Memory B cell (primary cell): ENCODE results near the gene RBPJ.

Experiments used
- ATAC-seq: fragments of 150-1000 bp; cut with Tn5 transposase; 2 replicates; pipeline ENCODE4 v1.10.0; 2021; ENCODE audit warnings: low read depth, mild to moderate bottlenecking, moderate library complexity
- DNase-seq, 2 donors: peaks; one replicate each; pipeline ENCODE4 v3.0.0; 2022; ENCODE audit warnings: low spot score in 2 of 2
- H3K27ac Mint-ChIP-seq: one replicate; pipeline ENCODE4 v1.8.0; 2022; ENCODE audit warnings: mild to moderate bottlenecking, moderate library complexity, mixed read lengths
- H3K27me3 Mint-ChIP-seq: one replicate; pipeline ENCODE4 v1.8.0; 2022; ENCODE audit warnings: mixed read lengths
- H3K36me3 Mint-ChIP-seq: one replicate; pipeline ENCODE4 v1.8.0; 2022; ENCODE audit warnings: mild to moderate bottlenecking, mixed read lengths
- H3K4me1 Mint-ChIP-seq: one replicate; pipeline ENCODE4 v1.8.0; 2022; ENCODE audit warnings: mixed read lengths
- H3K4me3 Mint-ChIP-seq: one replicate; pipeline ENCODE4 v1.8.0; 2022; ENCODE audit warnings: mild to moderate bottlenecking, moderate library complexity, mixed read lengths
- H3K9me3 Mint-ChIP-seq: one replicate; pipeline ENCODE4 v1.8.0; 2022; ENCODE audit warnings: mixed read lengths

The RBPJ gene

DNA sequence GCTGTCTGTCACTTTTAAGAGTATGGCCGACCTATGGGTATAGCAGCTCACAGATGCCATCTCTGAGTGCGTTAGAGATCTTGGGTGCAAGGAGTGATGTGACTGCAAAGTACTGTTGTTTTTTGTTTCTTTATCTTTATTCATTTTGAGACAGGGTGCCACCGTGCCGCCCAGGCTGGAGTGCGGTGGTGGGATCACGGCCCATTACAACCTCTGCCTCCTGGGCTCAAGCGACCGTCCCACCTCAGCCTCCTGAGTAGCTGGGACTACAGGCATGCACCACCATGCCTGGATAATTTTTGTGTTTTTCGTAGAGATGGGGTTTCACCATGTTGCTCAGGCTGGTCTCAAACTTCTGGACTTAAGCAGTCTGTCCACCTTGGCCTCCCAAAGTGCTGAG is 98.0 kb downstream of the RBPJ start:
- Mint-ChIP-seq H3K36me3 (peaks cover 28% of the 10 kb centered on the region), H3K27ac (no peak overlapping the region), H3K4me3 (no peak overlapping the region), H3K9me3 (no peaks in the 10 kb centered on the region), H3K4me1 (no peaks in the 10 kb centered on the region), H3K27me3 (no peaks in the 10 kb centered on the region)
- ATAC-seq: no peak
- DNase-seq: no peak

DNA sequence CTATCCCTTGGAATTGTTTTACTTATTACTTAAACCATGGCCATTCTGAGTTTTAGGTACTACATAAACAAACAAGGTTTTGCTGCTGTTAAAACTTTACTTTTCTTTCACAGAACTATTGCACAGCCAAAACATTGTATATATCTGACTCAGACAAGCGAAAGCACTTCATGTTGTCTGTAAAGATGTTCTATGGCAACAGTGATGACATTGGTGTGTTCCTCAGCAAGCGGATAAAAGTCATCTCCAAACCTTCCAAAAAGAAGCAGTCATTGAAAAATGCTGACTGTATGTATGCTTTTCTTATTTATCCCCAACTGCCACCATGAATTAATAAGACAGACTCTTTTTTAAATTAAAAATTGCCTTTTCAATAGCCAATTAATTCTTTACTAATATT is 99.6 kb downstream of the RBPJ start:
- H3K4me1 Mint-ChIP-seq: no peaks in the 10 kb centered on the region
- H3K36me3 Mint-ChIP-seq: peaks cover 26% of the 10 kb centered on the region
- no peaks in the 10 kb centered on the region for H3K27me3 Mint-ChIP-seq
- no peak overlapping the region for H3K27ac Mint-ChIP-seq
- no peak for ATAC-seq
- no peak for DNase-seq
- H3K4me3 Mint-ChIP-seq: no peak overlapping the region
- no peaks in the 10 kb centered on the region for H3K9me3 Mint-ChIP-seq

DNA sequence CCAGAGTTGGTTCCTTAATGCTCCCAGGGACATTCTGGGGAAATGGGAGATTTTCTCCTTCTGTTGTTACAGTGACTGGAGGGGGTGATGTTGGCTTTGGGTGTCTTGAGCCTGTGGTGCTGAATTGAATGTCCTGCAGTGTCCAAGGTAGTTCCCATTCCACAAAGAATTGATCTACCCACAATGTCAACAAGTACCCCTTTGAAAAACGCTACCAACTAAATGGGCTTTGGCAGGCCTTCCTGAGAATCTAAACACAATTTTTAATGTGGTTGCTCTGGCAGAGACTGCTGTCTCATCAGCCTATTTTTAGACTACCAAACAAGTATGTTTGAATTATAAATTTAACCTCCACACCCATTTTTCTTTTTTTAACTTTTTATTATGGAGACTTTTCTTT is 100.1 kb downstream of the RBPJ start:
- DNase-seq (no peak), ATAC-seq (no peak)
- peaks cover 24% of the 10 kb centered on the region for H3K36me3 Mint-ChIP-seq

DNA sequence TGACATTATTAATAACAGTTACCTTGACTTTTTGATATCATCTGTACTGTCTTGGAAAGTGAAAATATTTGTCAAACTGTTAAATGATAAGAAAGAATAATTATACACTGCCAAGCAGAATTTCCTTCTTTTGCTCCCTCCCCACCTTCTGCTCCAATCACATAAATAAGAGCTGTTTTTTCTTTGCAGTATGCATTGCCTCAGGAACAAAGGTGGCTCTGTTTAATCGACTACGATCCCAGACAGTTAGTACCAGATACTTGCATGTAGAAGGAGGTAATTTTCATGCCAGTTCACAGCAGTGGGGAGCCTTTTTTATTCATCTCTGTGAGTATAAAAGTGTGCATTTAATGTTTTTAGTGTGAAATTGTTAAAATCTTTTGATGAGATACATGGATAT is 103.3 kb downstream of the RBPJ start:
- DNase-seq (no peak), ATAC-seq (no peak)
- H3K27me3 Mint-ChIP-seq: no peaks in the 10 kb centered on the region
- H3K27ac Mint-ChIP-seq: no peak overlapping the region
- no peak overlapping the region for H3K4me3 Mint-ChIP-seq
- no peaks in the 10 kb centered on the region for H3K4me1 Mint-ChIP-seq
- peaks cover 33% of the 10 kb centered on the region for H3K36me3 Mint-ChIP-seq
- H3K9me3 Mint-ChIP-seq: no peaks in the 10 kb centered on the region

More for the DNA sequence above, 100.1 kb downstream of the RBPJ start:
- Mint-ChIP-seq H3K27me3 (no peaks in the 10 kb centered on the region), H3K4me3 (no peak overlapping the region), H3K9me3 (no peaks in the 10 kb centered on the region), H3K4me1 (no peaks in the 10 kb centered on the region), H3K27ac (no peak overlapping the region)

DNA sequence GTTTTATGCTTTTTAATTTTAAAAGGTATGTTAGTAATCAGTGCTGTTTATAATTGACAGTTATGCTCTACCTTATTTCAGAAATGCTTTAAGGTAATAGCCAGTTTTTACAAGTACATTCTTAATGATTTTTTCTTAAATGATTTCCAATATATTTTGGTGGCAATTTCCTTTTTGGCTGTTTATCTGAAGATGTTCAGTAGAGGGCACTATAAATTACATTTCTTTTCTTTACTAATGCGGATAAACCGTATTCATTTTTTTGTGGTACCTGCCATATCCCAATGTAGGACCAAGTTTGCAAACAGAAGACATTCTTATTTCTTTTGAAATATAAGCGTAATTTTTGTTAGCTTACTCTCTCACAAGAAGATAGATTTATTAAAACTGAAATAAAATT is 104.0 kb downstream of the RBPJ start:
- Mint-ChIP-seq H3K27me3 (no peaks in the 10 kb centered on the region), H3K27ac (no peak overlapping the region), H3K36me3 (peaks cover 33% of the 10 kb centered on the region), H3K9me3 (no peaks in the 10 kb centered on the region), H3K4me1 (no peaks in the 10 kb centered on the region), H3K4me3 (no peak overlapping the region)
- DNase-seq (no peak), ATAC-seq (no peak)

DNA sequence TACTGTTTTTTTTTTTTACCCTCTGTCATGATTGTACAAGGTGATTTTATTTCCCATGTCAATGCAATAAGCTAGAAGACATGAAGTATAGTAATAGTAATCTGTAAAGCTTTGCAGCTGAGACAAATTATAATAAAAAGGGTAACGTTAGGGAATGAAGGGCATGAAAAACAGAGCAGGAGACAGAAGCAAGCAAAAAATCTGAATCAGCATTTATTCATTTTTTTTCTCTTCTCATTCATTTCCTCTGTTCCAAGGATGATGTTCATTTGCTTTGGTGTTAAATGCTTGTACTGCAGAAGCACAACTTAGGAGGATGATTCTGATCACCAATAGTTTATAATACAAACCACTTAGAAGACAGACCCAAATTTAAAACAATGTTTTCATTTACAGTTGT is 105.1 kb downstream of the RBPJ start:
- ATAC-seq: no peak
- Mint-ChIP-seq H3K4me1 (no peaks in the 10 kb centered on the region), H3K9me3 (no peaks in the 10 kb centered on the region), H3K4me3 (no peak overlapping the region), H3K27me3 (no peaks in the 10 kb centered on the region), H3K36me3 (peaks cover 40% of the 10 kb centered on the region), H3K27ac (no peak overlapping the region)
- DNase-seq: no peak

DNA sequence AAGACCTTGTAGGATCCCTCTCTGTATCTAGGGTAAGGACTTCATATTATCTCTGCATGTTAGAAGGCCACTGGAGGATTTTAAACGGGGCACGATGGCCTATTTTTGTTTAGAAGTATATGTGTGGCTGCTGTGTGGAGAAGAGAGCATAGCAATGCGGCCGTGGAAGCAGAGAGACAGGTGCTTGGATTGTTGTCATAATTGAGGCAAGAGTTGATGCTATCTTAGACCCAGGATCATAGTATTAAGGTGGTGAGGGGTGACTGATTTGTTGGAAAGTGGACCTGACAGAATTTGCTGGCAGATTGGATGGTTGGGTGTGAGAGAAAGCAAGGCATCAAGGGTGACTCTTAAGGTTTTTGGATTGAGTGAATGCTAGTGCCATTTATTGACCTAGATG is 106.1 kb downstream of the RBPJ start:
- Mint-ChIP-seq H3K4me3 (no peak overlapping the region), H3K4me1 (no peaks in the 10 kb centered on the region), H3K9me3 (no peaks in the 10 kb centered on the region), H3K36me3 (peaks cover 35% of the 10 kb centered on the region), H3K27me3 (no peaks in the 10 kb centered on the region), H3K27ac (no peak overlapping the region)
- DNase-seq (no peak), ATAC-seq (no peak)

DNA sequence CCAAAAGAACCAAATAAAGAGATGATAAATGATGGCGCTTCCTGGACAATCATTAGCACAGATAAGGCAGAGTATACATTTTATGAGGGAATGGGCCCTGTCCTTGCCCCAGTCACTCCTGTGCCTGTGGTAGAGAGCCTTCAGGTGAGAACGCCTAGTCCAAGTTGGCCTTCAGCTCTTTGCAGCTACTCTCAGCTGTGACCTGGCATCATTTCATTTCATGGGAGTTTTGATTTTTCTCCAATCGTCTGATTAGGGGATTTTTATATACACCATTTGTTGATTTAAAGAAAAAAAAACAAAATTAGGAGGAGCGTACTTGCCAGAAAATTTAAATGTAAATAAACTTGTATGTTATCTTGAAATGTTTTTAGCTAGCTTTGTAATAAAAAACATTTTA is 109.1 kb downstream of the RBPJ start:
- H3K4me1 Mint-ChIP-seq: no peaks in the 10 kb centered on the region
- H3K4me3 Mint-ChIP-seq: no peak overlapping the region
- no peaks in the 10 kb centered on the region for H3K27me3 Mint-ChIP-seq
- H3K9me3 Mint-ChIP-seq: no peaks in the 10 kb centered on the region
- peaks cover 30% of the 10 kb centered on the region for H3K36me3 Mint-ChIP-seq
- no peak overlapping the region for H3K27ac Mint-ChIP-seq
- ATAC-seq: no peak
- DNase-seq: no peak

DNA sequence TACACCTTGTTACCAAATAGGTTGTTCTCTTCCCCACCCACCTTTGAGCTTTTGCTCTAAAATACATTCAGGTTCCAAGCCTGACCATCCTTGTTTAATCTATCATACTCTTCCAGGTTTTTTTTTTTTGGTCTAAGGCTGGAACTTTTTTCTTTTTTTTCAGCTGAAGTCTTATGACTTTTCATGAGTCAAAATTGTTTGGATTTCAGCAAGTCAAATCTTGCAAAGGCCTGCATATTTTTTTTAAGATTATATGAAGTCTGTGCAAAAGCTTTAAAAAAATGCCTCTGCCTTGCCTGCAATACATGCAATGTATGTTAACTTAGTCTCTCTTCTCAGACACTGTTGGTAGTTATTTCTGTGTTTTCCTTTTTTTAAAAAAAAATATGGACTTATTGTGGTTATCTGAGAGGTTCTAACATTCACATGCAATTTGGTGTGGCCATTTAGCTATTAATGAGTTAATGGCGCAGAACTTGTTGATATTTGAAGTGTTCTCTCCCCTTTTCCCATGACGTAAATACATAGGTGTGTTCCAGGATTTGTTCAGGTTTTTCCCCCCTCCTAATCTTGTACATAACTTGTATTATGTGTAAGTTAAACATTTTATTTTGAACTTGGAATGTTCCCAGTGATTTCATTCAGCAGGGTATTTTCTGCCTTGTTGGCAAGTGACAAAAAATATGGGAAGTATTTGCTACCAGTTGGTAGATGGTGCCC is 110.8 kb downstream of the RBPJ start:
- Mint-ChIP-seq H3K9me3 (no peaks in the 10 kb centered on the region), H3K36me3 (peaks cover 25% of the 10 kb centered on the region), H3K4me3 (no peak overlapping the region), H3K27ac (no peak overlapping the region), H3K4me1 (no peaks in the 10 kb centered on the region), H3K27me3 (no peaks in the 10 kb centered on the region)
- ATAC-seq (no peak), DNase-seq (no peak)

DNA sequence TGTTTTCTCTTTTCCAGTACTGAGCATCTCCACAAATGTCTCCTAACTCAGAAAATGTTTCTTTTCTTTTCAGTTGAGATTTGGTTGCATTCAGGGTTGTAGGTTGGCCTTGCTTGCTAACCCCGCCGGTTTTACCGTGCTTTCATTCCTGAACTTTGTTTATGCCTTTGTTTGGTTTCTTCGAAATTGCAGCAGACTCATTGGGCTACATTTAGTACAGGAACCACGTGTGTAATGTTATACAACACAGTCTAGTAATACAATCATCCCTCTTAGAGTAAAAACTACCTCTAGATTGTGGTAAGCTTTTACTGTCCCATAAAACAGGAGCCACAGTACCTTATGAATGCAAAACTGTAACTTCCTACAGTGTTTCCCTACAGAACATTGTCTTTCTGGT is 111.6 kb downstream of the RBPJ start:
- H3K36me3 Mint-ChIP-seq: peaks cover 20% of the 10 kb centered on the region
- ATAC-seq: no peak
- no peak overlapping the region for H3K27ac Mint-ChIP-seq
- no peaks in the 10 kb centered on the region for H3K9me3 Mint-ChIP-seq
- H3K4me3 Mint-ChIP-seq: no peak overlapping the region
- no peaks in the 10 kb centered on the region for H3K27me3 Mint-ChIP-seq
- H3K4me1 Mint-ChIP-seq: no peaks in the 10 kb centered on the region
- no peak for DNase-seq

DNA sequence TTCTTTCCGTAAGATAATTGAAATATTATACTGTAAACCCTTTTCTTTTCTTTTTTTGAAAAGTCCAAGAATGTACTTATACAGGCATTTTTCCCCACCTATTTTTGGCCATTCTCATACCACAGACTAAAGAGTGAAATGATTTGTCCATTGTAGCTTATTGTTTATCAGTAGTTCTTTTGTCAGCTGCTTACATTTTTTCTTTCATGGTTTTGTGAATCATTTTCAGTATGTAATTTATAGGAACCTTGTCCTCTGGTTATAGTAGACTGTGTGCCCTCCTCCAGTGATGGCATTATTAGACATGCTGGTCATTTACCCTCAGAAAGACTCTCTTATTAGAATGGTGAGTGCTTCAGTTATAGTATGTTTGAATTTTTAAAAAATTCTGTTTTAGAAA is 112.7 kb downstream of the RBPJ start:
- H3K27me3 Mint-ChIP-seq: no peaks in the 10 kb centered on the region
- ATAC-seq (no peak), DNase-seq (no peak)
- no peak overlapping the region for H3K4me3 Mint-ChIP-seq
- H3K9me3 Mint-ChIP-seq: no peaks in the 10 kb centered on the region
- H3K4me1 Mint-ChIP-seq: no peaks in the 10 kb centered on the region
- H3K36me3 Mint-ChIP-seq: peaks cover 18% of the 10 kb centered on the region
- H3K27ac Mint-ChIP-seq: no peak overlapping the region

DNA sequence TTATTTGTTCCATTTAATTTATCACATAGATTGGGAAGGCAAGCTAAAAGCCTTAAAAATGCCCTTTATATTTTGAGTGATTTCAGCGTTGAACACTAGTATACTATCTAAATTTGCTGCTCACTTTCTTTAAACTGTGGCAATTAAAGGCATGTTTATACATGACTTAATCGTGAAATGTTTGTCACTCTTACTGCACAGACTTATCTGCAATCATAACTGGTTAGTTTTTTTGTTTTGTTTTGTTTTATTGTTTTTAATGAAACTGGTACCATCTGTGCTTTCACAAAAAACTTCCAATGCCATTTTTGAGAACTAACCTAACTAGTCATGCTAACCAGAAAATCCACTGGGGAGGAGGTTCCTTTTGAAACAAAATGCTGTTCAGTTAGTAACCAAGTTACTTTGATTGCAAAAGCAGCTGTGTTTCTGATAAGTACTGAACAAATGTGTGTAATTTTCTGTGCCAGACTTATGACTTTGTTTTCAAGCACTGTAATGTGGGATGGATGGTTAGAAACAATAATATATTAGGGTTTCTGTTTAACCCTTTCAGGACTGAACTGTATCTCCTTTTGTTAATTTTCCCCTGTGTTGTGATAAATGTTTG is 113.3 kb downstream of the RBPJ start:
- no peak overlapping the region for H3K27ac Mint-ChIP-seq
- H3K27me3 Mint-ChIP-seq: no peaks in the 10 kb centered on the region

DNA sequence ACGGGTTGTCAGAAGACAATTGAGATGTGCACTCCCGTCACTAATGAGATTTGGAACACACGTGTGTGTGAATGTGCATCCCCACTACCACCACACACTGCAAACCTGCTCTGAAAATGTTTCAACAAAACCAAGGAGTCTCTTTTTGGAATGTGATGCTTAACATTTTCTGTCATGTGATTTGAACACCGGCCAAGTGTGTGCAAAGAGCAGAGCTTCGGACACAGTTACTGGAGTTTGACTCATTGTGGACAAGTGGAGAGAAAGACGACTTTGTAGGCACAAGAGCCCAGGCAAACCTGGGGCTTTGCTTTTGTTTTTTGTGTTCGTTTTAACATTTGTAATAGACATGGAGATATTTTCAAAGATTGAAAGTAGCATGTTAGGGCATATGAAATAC is 120.3 kb downstream of the RBPJ start:
- H3K27me3 Mint-ChIP-seq: peaks cover 4% of the 10 kb centered on the region
- H3K4me3 Mint-ChIP-seq: no peak overlapping the region
- ATAC-seq (no peak), DNase-seq (no peak)
- H3K4me1 Mint-ChIP-seq: no peaks in the 10 kb centered on the region
- no peak overlapping the region for H3K27ac Mint-ChIP-seq
- H3K36me3 Mint-ChIP-seq: peaks cover 7% of the 10 kb centered on the region
- peaks cover 4% of the 10 kb centered on the region for H3K9me3 Mint-ChIP-seq

More for the DNA sequence above, 113.3 kb downstream of the RBPJ start:
- Mint-ChIP-seq H3K4me3 (no peak overlapping the region), H3K4me1 (no peaks in the 10 kb centered on the region), H3K36me3 (peaks cover 18% of the 10 kb centered on the region), H3K9me3 (no peaks in the 10 kb centered on the region)
- no peak for ATAC-seq
- no peak for DNase-seq

DNA sequence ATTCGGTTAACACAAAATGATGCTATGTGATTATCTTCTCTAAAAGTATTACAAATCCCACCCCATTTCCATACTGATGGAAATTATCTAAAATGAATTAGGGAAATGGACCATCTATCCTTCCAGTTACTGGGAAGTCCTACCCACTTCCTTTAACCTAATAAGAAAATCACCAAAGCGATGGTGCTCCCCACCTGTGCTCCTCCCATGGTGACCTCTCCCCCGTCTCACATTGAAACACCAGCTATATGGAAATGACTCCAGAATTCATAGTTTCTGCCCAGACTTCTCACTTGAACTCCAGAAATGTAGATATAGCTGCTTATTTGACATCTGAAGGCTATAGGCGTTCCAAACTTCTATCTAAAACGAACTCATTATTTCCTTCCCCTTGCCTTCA is 121.0 kb downstream of the RBPJ start:
- ATAC-seq (no peak), DNase-seq (no peak)
- peaks cover 6% of the 10 kb centered on the region for H3K36me3 Mint-ChIP-seq
- no peak overlapping the region for H3K27ac Mint-ChIP-seq
- H3K4me3 Mint-ChIP-seq: no peak overlapping the region
- peaks cover 7% of the 10 kb centered on the region for H3K27me3 Mint-ChIP-seq
- peaks cover 8% of the 10 kb centered on the region for H3K9me3 Mint-ChIP-seq
- H3K4me1 Mint-ChIP-seq: no peaks in the 10 kb centered on the region

DNA sequence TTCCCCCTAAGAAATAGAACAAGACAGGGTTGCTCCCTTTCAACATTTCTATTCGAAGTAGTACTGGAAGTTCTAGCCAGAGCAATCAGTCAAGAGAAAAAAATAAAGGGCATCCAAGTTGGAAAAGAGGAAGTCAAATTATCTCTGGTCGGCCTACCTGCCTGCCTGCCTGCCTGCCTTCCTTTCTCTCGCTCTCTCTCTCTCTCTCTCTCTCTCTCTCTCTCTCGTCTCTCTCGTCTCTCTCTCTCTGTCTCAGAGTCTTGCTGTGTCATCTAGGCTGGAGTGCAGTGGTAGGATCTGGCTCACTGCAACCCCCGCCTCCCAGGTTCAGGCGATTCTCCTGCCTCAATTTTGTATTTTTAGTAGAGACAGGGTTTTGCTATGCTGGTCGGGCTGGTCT is 126.6 kb downstream of the RBPJ start:
- Mint-ChIP-seq H3K4me1 (no peaks in the 10 kb centered on the region), H3K27me3 (peaks cover 10% of the 10 kb centered on the region), H3K9me3 (peaks cover 8% of the 10 kb centered on the region), H3K27ac (no peak overlapping the region), H3K4me3 (no peak overlapping the region), H3K36me3 (peaks cover 5% of the 10 kb centered on the region)
- ATAC-seq (no peak), DNase-seq (no peak)
